ENCODE results near the gene SNRPA1. TPM values are rescaled to one million over a fixed set of nuclear protein-coding genes. Genes with fewer than 3 reads are reported as not detected.
A peak's percentile ranks its signal among the peaks of the same experiment; 100 is the strongest.

Gene SNRPA1
- total and polyA plus RNA-seq, 9 of the 15 experiments (the other 6 are each of a cell fraction or from before 2014, with no cell fraction given), result 62.7 to 245 (median 189) TPM

GRCh38 chr15:101269479-101270223 lies 25.4 kb downstream of the SNRPA1 start:
- BruUV-seq (replicated peaks), result no TSS peak
- in situ Hi-C loops (cut with MboI) (loop anchor here (25.0 kb wide), 2 partner anchors 357 to 632 kb away; partner anchors contain the start of gene LRRK1), intact Hi-C loops (cut with micrococcal nuclease) (no loop called here)
- Histone ChIP-seq H3K4me2 (ENCODE audit: insufficient read depth, low read length) (no peak overlapping the region), H3K79me2 (ENCODE audit: control insufficient read depth, insufficient read depth, low read length) (no peaks in the 10 kb centered on the region), H3K9ac (ENCODE audit: insufficient read depth in 1 of 2, low read depth in 2 of 2, low read length in 2 of 2) (no peak overlapping the region), H3K4me3 (no peak overlapping the region), H3K27me3 (ENCODE audit: control insufficient read depth in 2 of 2, insufficient read depth in 2 of 2, low read length in 2 of 2) (peaks cover 0 to 3% of the 10 kb centered on the region in 2 experiments; a peak in 2 of 5 replicates), H3K4me1 (replicated peaks in 1 of 2; ENCODE audit: control insufficient read depth in 2 of 2, insufficient read depth in 2 of 2, low read length in 2 of 2) (peaks cover 5 to 8% of the 10 kb centered on the region in 2 experiments), H3K36me3 (ENCODE audit: control insufficient read depth, insufficient read depth, low read length) (peaks cover 44% of the 10 kb centered on the region), H4K20me1 (replicated peaks; ENCODE audit: control insufficient read depth, insufficient read depth, low read length) (0 out of 2 replicates have a peak, but pooled peaks cover 7% of the 10 kb centered on the region), H2AFZ (ENCODE audit: low read depth, low read length) (no peak overlapping the region), H3K27ac (ENCODE audit: extremely low read depth, low read depth, low read length) (no peak overlapping the region), H3K9me1 (ENCODE audit: control insufficient read depth, insufficient read depth, low read length) (no peaks in the 10 kb centered on the region), H3K9me3 (replicated peaks; ENCODE audit: control insufficient read depth, insufficient read depth, low read depth, low read length) (no peaks in the 10 kb centered on the region)
- ChIA-PET POLR2A (interaction anchor here (0.6 to 1.8 kb wide), 7 partner anchors 11 to 673 kb away, joined by 3 to 4 read pairs (median 4); partner anchors contain the start of genes ASB7 and LINS1), CTCF (ENCODE audit: low intra/inter-chr PET ratio) (interaction anchor here (0.6 to 1.1 kb wide), 2 partner anchors 181 to 679 kb away, joined by 3 to 4 read pairs; no protein-coding TSS in a partner anchor)
- peak; percentile 74 for FAIRE-seq
- peak in 2 of 4 experiments; percentile 24 to 55 for DNase-seq (ENCODE audit: extremely low read depth in 1 of 4, low spot score in 3 of 4)
- ATAC-seq, result peak; percentile 87
- 80% methylated on average over 16 of the region's 16 CpGs for WGBS (ENCODE audit: insufficient coverage, low coverage, missing lambda C conversion rate)
- peak in 1 of 2 experiments; percentile 61 for TF ChIP-seq E2F6 (IDR thresholded peaks at IDR 0.05; ENCODE audit: borderline replicate concordance in 1 of 2, extremely low read depth in 1 of 2, insufficient read depth in 1 of 2, insufficient read length in 1 of 2, low read depth in 1 of 2, low read length in 1 of 2, poor library complexity in 1 of 2, severe bottlenecking in 1 of 2)
- peak; percentile 99 for TF ChIP-seq ZBTB33 (CRISPR knock-in tag; IDR thresholded peaks at IDR 0.05)
- peak; percentile 69 for TF ChIP-seq MAX (CRISPR knock-in tag; IDR thresholded peaks at IDR 0.05)
- peak; percentile 66 to 79 (median 67) for TF ChIP-seq CTCF (IDR thresholded peaks at IDR 0.05 in 2 of 3, conservative IDR thresholded peaks at IDR 0.05 in 1 of 3; ENCODE audit: insufficient read depth in 2 of 3, low read depth in 1 of 3, low read length in 3 of 3)
- no peak for TF ChIP-seq TAF1 (IDR thresholded peaks at IDR 0.05; ENCODE audit: control insufficient read depth, extremely low read depth, insufficient read depth, low read length, severe bottlenecking)
- TF ChIP-seq PBX2 (CRISPR knock-in tag; IDR thresholded peaks at IDR 0.05; ENCODE audit: low read depth), result no peak
- no peak for TF ChIP-seq PBX2 (tag; conservative IDR thresholded peaks at IDR 0.05; ENCODE audit: low read depth)
- TF ChIP-seq MNT (conservative IDR thresholded peaks at IDR 0.05), result peak in 1 of 2 experiments; percentile 61; a peak in 3 of 4 replicates

Data from K562 (cell line).